HCT116 (cell line): ENCODE measurements around the gene LPAR1. TPM values are rescaled to one million over a fixed set of nuclear protein-coding genes. Genes with fewer than 3 reads are reported as not detected.

Source experiments
- ATAC-seq: fragments of 200-7000 bp; cut with Tn5 transposase; 2 replicates; pipeline ENCODE4 v1.9.1; 2020; ENCODE audit warnings: mild to moderate bottlenecking, moderate library complexity
- BruUV-seq: library from RNA; stranded (reverse); fragments of 400-500 nt; replicated peaks from 2 replicates; lab custom pipeline; 2021; lab: Mats Ljungman, UMichigan
- CTCF ChIA-PET: fragments of 300-600 bp; sonication (Branson Sonifier 250); formaldehyde crosslinking; loops from one replicate; lab custom pipeline; 2021; ENCODE audit warnings: antibody characterized with exemption; lab: Charles Lee
- POLR2A ChIA-PET: fragments of 300-600, 350-600 bp; sonication (Branson Sonifier 250); formaldehyde crosslinking; loops from one replicate; lab custom pipeline; 2021; ENCODE audit warnings: antibody characterized with exemption; lab: Charles Lee
- RAD21 ChIA-PET, 2 experiments: fragments of 300-600 bp; sonication (Branson Sonifier 250); formaldehyde crosslinking; loops; one replicate each; lab custom pipeline; 2023; ENCODE audit warnings: low total read pairs in 2 of 2; ENCODE audit not compliant: uncharacterized antibody in 2 of 2, unreplicated experiment in 2 of 2, low non-redundant PET in 1 of 2; lab: Charles Lee
- DNase-seq: peaks from one replicate; pipeline ENCODE4 v3.0.0-alpha.2; 2010; ENCODE audit warnings: low read depth, low spot score
- H2AFZ ChIP-seq: fragments of 200-600 bp; shearing (Covaris generic), sonication (generic); 2 replicates; pipeline ENCODE4 v1.6.1; 2017; ENCODE audit warnings: low read depth, mixed run types, mixed read lengths, antibody characterized with exemption, low read length; ENCODE audit not compliant: poor library complexity, severe bottlenecking
- H3K27ac ChIP-seq: 2 replicates; pipeline ENCODE4 v1.5.1; 2012; ENCODE audit warnings: low read depth, low read length
- H3K27me3 ChIP-seq: fragments of 200-600 bp; sonication (generic); 2 replicates; pipeline ENCODE4 v1.6.1; 2016; ENCODE audit warnings: mixed run types, low read length, mixed read lengths; ENCODE audit not compliant: insufficient read depth
- H3K36me3 ChIP-seq, 2 experiments: fragments of 200-500 bp in 1 of 2; fragments of 200-600 bp in 1 of 2; sonication (Bioruptor generic) in 1 of 2; sonication (generic) in 1 of 2; 2 replicates each; pipeline versions ENCODE4 v1.5.1 to v1.6.1; 2014 to 2016; ENCODE audit warnings: low read length in 2 of 2, inconsistent platforms in 1 of 2, mixed read lengths in 1 of 2, mixed run types in 1 of 2; ENCODE audit not compliant: insufficient read depth in 2 of 2, control insufficient read depth in 1 of 2
- H3K4me1 ChIP-seq, 2 experiments: fragments of 200-600 bp in 1 of 2; sonication (generic) in 1 of 2; 2 replicates each; pipeline versions ENCODE4 v1.5.1 to v1.6.1; 2012 to 2017; ENCODE audit warnings: low read length in 2 of 2, inconsistent platforms in 1 of 2, mild to moderate bottlenecking in 1 of 2, mixed read lengths in 1 of 2, mixed run types in 1 of 2, moderate library complexity in 1 of 2; ENCODE audit not compliant: insufficient read depth in 2 of 2, control insufficient read depth in 1 of 2
- H3K4me2 ChIP-seq: fragments of 200-600 bp; sonication (generic); 2 replicates; pipeline ENCODE4 v1.6.1; 2017; ENCODE audit warnings: mixed run types, low read length, mixed read lengths
- H3K4me3 ChIP-seq, 2 experiments: fragments of 200-600 bp in 1 of 2; sonication (generic) in 1 of 2; replicated peaks in 1 of 2; 2 replicates each; pipeline ENCODE4 v1.5.1; 2011 to 2016; ENCODE audit warnings: low read length in 2 of 2, control low read depth in 1 of 2, low read depth in 1 of 2, mild to moderate bottlenecking in 1 of 2, mixed read lengths in 1 of 2, mixed run types in 1 of 2
- H3K79me2 ChIP-seq: fragments of 200-600 bp; sonication (generic); 2 replicates; pipeline ENCODE4 v1.6.1; 2017; ENCODE audit warnings: mild to moderate bottlenecking, mixed run types, low read length, moderate library complexity, mixed read lengths; ENCODE audit not compliant: insufficient read depth
- H3K9ac ChIP-seq: fragments of 200-600 bp; sonication (generic); 2 replicates; pipeline ENCODE4 v1.6.1; 2016; ENCODE audit warnings: low read length, mixed read lengths
- H3K9me2 ChIP-seq: fragments of 200-600 bp; sonication (generic), shearing (Covaris generic); 2 replicates; pipeline ENCODE4 v1.6.1; 2017; ENCODE audit warnings: mixed run types, mild to moderate bottlenecking, moderate library complexity; ENCODE audit not compliant: insufficient read depth
- H3K9me3 ChIP-seq, 2 experiments: fragments of 200-500 bp in 1 of 2; fragments of 200-600 bp in 1 of 2; sonication (Bioruptor generic) in 1 of 2; sonication (generic) in 1 of 2; 2 replicates each; pipeline ENCODE4 v1.6.1; 2014 to 2017; ENCODE audit warnings: low read length in 2 of 2, mixed read lengths in 2 of 2, inconsistent platforms in 1 of 2, low read depth in 1 of 2, mild to moderate bottlenecking in 1 of 2, mixed run types in 1 of 2, moderate library complexity in 1 of 2; ENCODE audit not compliant: control insufficient read depth in 1 of 2, insufficient read depth in 1 of 2
- H4K20me1 ChIP-seq: fragments of 200-600 bp; sonication (generic), shearing (Covaris generic); 2 replicates; pipeline ENCODE4 v1.6.1; 2017; ENCODE audit warnings: mixed run types, mild to moderate bottlenecking, moderate library complexity; ENCODE audit not compliant: insufficient read depth
- CEBPB ChIP-seq: IDR thresholded peaks from 2 replicates; pipeline ENCODE4 v1.6.1; 2012; ENCODE audit warnings: low read depth
- EGR1 ChIP-seq: IDR thresholded peaks from 2 replicates; pipeline ENCODE4 v1.6.1; 2012; ENCODE audit warnings: low read depth
- EZH2 ChIP-seq: fragments of 200-600 bp; sonication (generic); IDR thresholded peaks from 2 replicates; pipeline ENCODE4 v1.6.1; 2017; ENCODE audit warnings: antibody characterized with exemption, mixed run types
- FOSL1 ChIP-seq: IDR thresholded peaks from 2 replicates; pipeline ENCODE4 v1.6.1; 2012; ENCODE audit warnings: low read depth
- POLR2A ChIP-seq: IDR thresholded peaks from 2 replicates; pipeline ENCODE4 v1.7.0; 2011; ENCODE audit warnings: borderline replicate concordance; ENCODE audit not compliant: insufficient read depth, insufficient read length; ENCODE audit errors: extremely low read depth
- POLR2AphosphoS5 ChIP-seq: IDR thresholded peaks from 2 replicates; pipeline ENCODE4 v1.6.1; 2011; ENCODE audit warnings: mild to moderate bottlenecking, low read depth, low read length, moderate library complexity
- REST ChIP-seq: IDR thresholded peaks from 2 replicates; pipeline ENCODE4 v1.6.1; 2012; ENCODE audit warnings: low read depth
- SIN3A ChIP-seq: IDR thresholded peaks from 2 replicates; pipeline ENCODE4 v1.6.1; 2012; ENCODE audit warnings: low read depth
- SP1 ChIP-seq: IDR thresholded peaks from 2 replicates; pipeline ENCODE4 v1.6.1; 2012; ENCODE audit warnings: low read depth
- intact Hi-C: fragments of 100-400 bp; cut with micrococcal nuclease; formaldehyde crosslinking; loops from 2 replicates; pipeline ENCODE4 v1.10.0; 2022
- total RNA-seq: library from RNA; stranded (reverse); gene quantifications from one replicate; pipeline ENCODE4 v1.2.1, GENCODE V29; 2021; ENCODE audit not compliant: unreplicated experiment
- TF ChIP-seq, protein P1 (sequence below): IDR thresholded peaks from 2 replicates; pipeline ENCODE4 v1.6.1; 2012

Gene LPAR1
- total RNA-seq, 1 experiment from 2014 or later: 7.4 TPM

- ATAC-seq: no peak
- ChIA-PET CTCF (no interaction called here), RAD21 (no interaction called here), POLR2A (no interaction called here)
- Histone ChIP-seq H3K36me3 (no peaks in the 10 kb centered on the region), H3K9ac (no peak overlapping the region), H2AFZ (no peak overlapping the region), H3K9me2 (no peaks in the 10 kb centered on the region), H3K79me2 (no peaks in the 10 kb centered on the region), H3K4me2 (no peak overlapping the region), H3K4me1 (no peaks in the 10 kb centered on the region; a peak in 2 of 4 replicates), H3K27ac (no peak overlapping the region), H3K9me3 (no peaks in the 10 kb centered on the region), H3K4me3 (no peak overlapping the region), H3K27me3 (no peaks in the 10 kb centered on the region), H4K20me1 (no peaks in the 10 kb centered on the region)
- intact Hi-C loops: no loop called here
- TF ChIP-seq EZH2 (no peak), POLR2AphosphoS5 (no peak), CEBPB (no peak), POLR2A (no peak)
- TF ChIP-seq, all 23 proteins: peak for 0
- no peak for DNase-seq
- no TSS peak for BruUV-seq
These were observed 97.2 kb downstream of the LPAR1 start for GRCh38 chr9:110940951-110941557.

DNA sequence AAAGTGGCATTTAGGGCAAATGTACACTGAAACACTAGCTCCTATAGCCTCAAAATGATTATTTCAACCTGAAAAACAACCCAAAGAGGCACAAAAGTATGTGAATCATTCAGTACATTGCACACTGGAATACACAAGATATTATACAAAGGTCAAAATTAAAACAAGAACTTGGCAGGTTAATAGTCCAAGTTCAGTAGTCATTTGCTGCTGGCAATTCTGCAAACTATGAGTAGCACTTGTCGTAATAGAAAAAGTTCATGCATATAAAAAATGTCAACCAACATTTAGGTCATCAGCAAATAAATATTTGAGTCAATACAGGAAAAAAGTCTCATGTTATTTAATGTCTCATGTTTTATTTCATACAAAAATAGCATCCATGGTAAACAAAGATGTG, 98.7 kb downstream of the LPAR1 start:
- ChIA-PET CTCF (no interaction called here), POLR2A (no interaction called here), RAD21 (no interaction called here)
- no peak overlapping the region for H3K9ac ChIP-seq
- no peaks in the 10 kb centered on the region for H3K9me2 ChIP-seq
- no peaks in the 10 kb centered on the region for H3K27me3 ChIP-seq
- TF ChIP-seq REST (no peak), EGR1 (no peak), CEBPB (no peak), FOSL1 (no peak), EZH2 (no peak), SIN3A (no peak), SP1 (no peak)
- TF ChIP-seq, protein P1, sequence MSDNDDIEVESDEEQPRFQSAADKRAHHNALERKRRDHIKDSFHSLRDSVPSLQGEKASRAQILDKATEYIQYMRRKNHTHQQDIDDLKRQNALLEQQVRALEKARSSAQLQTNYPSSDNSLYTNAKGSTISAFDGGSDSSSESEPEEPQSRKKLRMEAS: no peak
- intact Hi-C loops: no loop called here
- H3K4me1 ChIP-seq: no peaks in the 10 kb centered on the region; a peak in 2 of 4 replicates
- DNase-seq (no peak), ATAC-seq (no peak)
- no peaks in the 10 kb centered on the region for H3K9me3 ChIP-seq
- H3K36me3 ChIP-seq: no peaks in the 10 kb centered on the region
- no peak overlapping the region for H2AFZ ChIP-seq
- no peaks in the 10 kb centered on the region for H3K79me2 ChIP-seq
- no TSS peak for BruUV-seq
- no peaks in the 10 kb centered on the region for H4K20me1 ChIP-seq
- H3K4me2 ChIP-seq: no peak overlapping the region
- H3K4me3 ChIP-seq: no peak overlapping the region
- no peak overlapping the region for H3K27ac ChIP-seq
